HCT116 (cell line): ENCODE data around the gene CCDC117. TPM values are rescaled to one million over a fixed set of nuclear protein-coding genes. Genes with fewer than 3 reads are reported as not detected.
"Not testable (repeated sequence)": the region's sequence is repeated elsewhere in the genome, so short reads cannot be mapped to it uniquely, and the experiment has no call there.

Experiments
- ATAC-seq: fragments of 200-7000 bp; cut with Tn5 transposase; 2 replicates; pipeline ENCODE4 v1.9.1; 2020; ENCODE audit warnings: mild to moderate bottlenecking, moderate library complexity
- BruUV-seq: library from RNA; stranded (reverse); fragments of 400-500 nt; replicated peaks from 2 replicates; lab custom pipeline; 2021; lab: Mats Ljungman, UMichigan
- CTCF ChIA-PET: fragments of 300-600 bp; sonication (Branson Sonifier 250); formaldehyde crosslinking; loops from one replicate; lab custom pipeline; 2021; ENCODE audit warnings: antibody characterized with exemption; lab: Charles Lee
- POLR2A ChIA-PET: fragments of 300-600, 350-600 bp; sonication (Branson Sonifier 250); formaldehyde crosslinking; loops from one replicate; lab custom pipeline; 2021; ENCODE audit warnings: antibody characterized with exemption; lab: Charles Lee
- RAD21 ChIA-PET, 2 experiments: fragments of 300-600 bp; sonication (Branson Sonifier 250); formaldehyde crosslinking; loops; one replicate each; lab custom pipeline; 2023; ENCODE audit warnings: low total read pairs in 2 of 2; ENCODE audit not compliant: uncharacterized antibody in 2 of 2, unreplicated experiment in 2 of 2, low non-redundant PET in 1 of 2; lab: Charles Lee
- DNase-seq: peaks from one replicate; pipeline ENCODE4 v3.0.0-alpha.2; 2010; ENCODE audit warnings: low read depth, low spot score
- H2AFZ ChIP-seq: fragments of 200-600 bp; shearing (Covaris generic), sonication (generic); 2 replicates; pipeline ENCODE4 v1.6.1; 2017; ENCODE audit warnings: low read depth, mixed run types, mixed read lengths, antibody characterized with exemption, low read length; ENCODE audit not compliant: poor library complexity, severe bottlenecking
- H3K27ac ChIP-seq: 2 replicates; pipeline ENCODE4 v1.5.1; 2012; ENCODE audit warnings: low read depth, low read length
- H3K27me3 ChIP-seq: fragments of 200-600 bp; sonication (generic); 2 replicates; pipeline ENCODE4 v1.6.1; 2016; ENCODE audit warnings: mixed run types, low read length, mixed read lengths; ENCODE audit not compliant: insufficient read depth
- H3K36me3 ChIP-seq, 2 experiments: fragments of 200-500 bp in 1 of 2; fragments of 200-600 bp in 1 of 2; sonication (Bioruptor generic) in 1 of 2; sonication (generic) in 1 of 2; 2 replicates each; pipeline versions ENCODE4 v1.5.1 to v1.6.1; 2014 to 2016; ENCODE audit warnings: low read length in 2 of 2, inconsistent platforms in 1 of 2, mixed read lengths in 1 of 2, mixed run types in 1 of 2; ENCODE audit not compliant: insufficient read depth in 2 of 2, control insufficient read depth in 1 of 2
- H3K4me1 ChIP-seq, 2 experiments: fragments of 200-600 bp in 1 of 2; sonication (generic) in 1 of 2; 2 replicates each; pipeline versions ENCODE4 v1.5.1 to v1.6.1; 2012 to 2017; ENCODE audit warnings: low read length in 2 of 2, inconsistent platforms in 1 of 2, mild to moderate bottlenecking in 1 of 2, mixed read lengths in 1 of 2, mixed run types in 1 of 2, moderate library complexity in 1 of 2; ENCODE audit not compliant: insufficient read depth in 2 of 2, control insufficient read depth in 1 of 2
- H3K4me2 ChIP-seq: fragments of 200-600 bp; sonication (generic); 2 replicates; pipeline ENCODE4 v1.6.1; 2017; ENCODE audit warnings: mixed run types, low read length, mixed read lengths
- H3K4me3 ChIP-seq, 2 experiments: fragments of 200-600 bp in 1 of 2; sonication (generic) in 1 of 2; replicated peaks in 1 of 2; 2 replicates each; pipeline ENCODE4 v1.5.1; 2011 to 2016; ENCODE audit warnings: low read length in 2 of 2, control low read depth in 1 of 2, low read depth in 1 of 2, mild to moderate bottlenecking in 1 of 2, mixed read lengths in 1 of 2, mixed run types in 1 of 2
- H3K79me2 ChIP-seq: fragments of 200-600 bp; sonication (generic); 2 replicates; pipeline ENCODE4 v1.6.1; 2017; ENCODE audit warnings: mild to moderate bottlenecking, mixed run types, low read length, moderate library complexity, mixed read lengths; ENCODE audit not compliant: insufficient read depth
- H3K9ac ChIP-seq: fragments of 200-600 bp; sonication (generic); 2 replicates; pipeline ENCODE4 v1.6.1; 2016; ENCODE audit warnings: low read length, mixed read lengths
- H3K9me2 ChIP-seq: fragments of 200-600 bp; sonication (generic), shearing (Covaris generic); 2 replicates; pipeline ENCODE4 v1.6.1; 2017; ENCODE audit warnings: mixed run types, mild to moderate bottlenecking, moderate library complexity; ENCODE audit not compliant: insufficient read depth
- H3K9me3 ChIP-seq, 2 experiments: fragments of 200-500 bp in 1 of 2; fragments of 200-600 bp in 1 of 2; sonication (Bioruptor generic) in 1 of 2; sonication (generic) in 1 of 2; 2 replicates each; pipeline ENCODE4 v1.6.1; 2014 to 2017; ENCODE audit warnings: low read length in 2 of 2, mixed read lengths in 2 of 2, inconsistent platforms in 1 of 2, low read depth in 1 of 2, mild to moderate bottlenecking in 1 of 2, mixed run types in 1 of 2, moderate library complexity in 1 of 2; ENCODE audit not compliant: control insufficient read depth in 1 of 2, insufficient read depth in 1 of 2
- H4K20me1 ChIP-seq: fragments of 200-600 bp; sonication (generic), shearing (Covaris generic); 2 replicates; pipeline ENCODE4 v1.6.1; 2017; ENCODE audit warnings: mixed run types, mild to moderate bottlenecking, moderate library complexity; ENCODE audit not compliant: insufficient read depth
- CBX3 ChIP-seq: IDR thresholded peaks from 2 replicates; pipeline ENCODE4 v1.6.1; 2012; ENCODE audit warnings: low read depth
- CEBPB ChIP-seq: IDR thresholded peaks from 2 replicates; pipeline ENCODE4 v1.6.1; 2012; ENCODE audit warnings: low read depth
- EZH2 ChIP-seq: fragments of 200-600 bp; sonication (generic); IDR thresholded peaks from 2 replicates; pipeline ENCODE4 v1.6.1; 2017; ENCODE audit warnings: antibody characterized with exemption, mixed run types
- RAD21 ChIP-seq: IDR thresholded peaks from 2 replicates; pipeline ENCODE4 v1.6.1; 2012; ENCODE audit warnings: low read depth, mild to moderate bottlenecking
- SIN3A ChIP-seq: IDR thresholded peaks from 2 replicates; pipeline ENCODE4 v1.6.1; 2012; ENCODE audit warnings: low read depth
- SP1 ChIP-seq: IDR thresholded peaks from 2 replicates; pipeline ENCODE4 v1.6.1; 2012; ENCODE audit warnings: low read depth
- SRF ChIP-seq: IDR thresholded peaks from 2 replicates; pipeline ENCODE4 v1.6.1; 2012; ENCODE audit warnings: low read depth
- TCF7L2 ChIP-seq: IDR thresholded peaks from 2 replicates; pipeline ENCODE4 v1.7.0; 2011; ENCODE audit warnings: borderline replicate concordance, inconsistent platforms; ENCODE audit not compliant: insufficient read depth, insufficient read length; ENCODE audit errors: extremely low read depth
- YY1 ChIP-seq: IDR thresholded peaks from 2 replicates; pipeline ENCODE4 v1.6.1; 2011; ENCODE audit warnings: low read length, low read depth, moderate library complexity, mild to moderate bottlenecking; ENCODE audit not compliant: insufficient replicate concordance; ENCODE audit errors: extremely low read depth
- ZFX ChIP-seq: fragments of 450-650 bp; IDR thresholded peaks from 2 replicates; pipeline ENCODE4 v1.6.1; 2017
- ZNF274 ChIP-seq: fragments of 200-500 bp; sonication (Bioruptor generic); IDR thresholded peaks from 2 replicates; pipeline ENCODE4 v1.6.1; 2014; ENCODE audit warnings: mild to moderate bottlenecking, low read depth, low read length, inconsistent platforms
- intact Hi-C: fragments of 100-400 bp; cut with micrococcal nuclease; formaldehyde crosslinking; loops from 2 replicates; pipeline ENCODE4 v1.10.0; 2022
- total RNA-seq: library from RNA; stranded (reverse); gene quantifications from one replicate; pipeline ENCODE4 v1.2.1, GENCODE V29; 2021; ENCODE audit not compliant: unreplicated experiment
- TF ChIP-seq, protein P1 (sequence below), 3 experiments: fragments of 200-600 bp in 1 of 3; sonication (generic) in 1 of 3; IDR thresholded peaks in 2 of 3; conservative IDR thresholded peaks in 1 of 3; 2 replicates each; pipeline ENCODE4 v1.5.1; 2012 to 2017; ENCODE audit warnings: low read depth in 2 of 3, low read length in 2 of 3, antibody characterized with exemption in 1 of 3, borderline replicate concordance in 1 of 3, control low read depth in 1 of 3, mild to moderate bottlenecking in 1 of 3, mixed read lengths in 1 of 3, mixed run types in 1 of 3, moderate library complexity in 1 of 3; ENCODE audit not compliant: insufficient read depth in 1 of 3
- TF ChIP-seq, protein P2 (sequence below): IDR thresholded peaks from 2 replicates; pipeline ENCODE4 v1.6.1; 2012; ENCODE audit warnings: low read depth
- TF ChIP-seq, protein P3 (sequence below): IDR thresholded peaks from 2 replicates; pipeline ENCODE4 v1.6.1; 2012

Gene CCDC117
- total RNA-seq, 1 experiment from 2014 or later: 22.1 TPM

DNA sequence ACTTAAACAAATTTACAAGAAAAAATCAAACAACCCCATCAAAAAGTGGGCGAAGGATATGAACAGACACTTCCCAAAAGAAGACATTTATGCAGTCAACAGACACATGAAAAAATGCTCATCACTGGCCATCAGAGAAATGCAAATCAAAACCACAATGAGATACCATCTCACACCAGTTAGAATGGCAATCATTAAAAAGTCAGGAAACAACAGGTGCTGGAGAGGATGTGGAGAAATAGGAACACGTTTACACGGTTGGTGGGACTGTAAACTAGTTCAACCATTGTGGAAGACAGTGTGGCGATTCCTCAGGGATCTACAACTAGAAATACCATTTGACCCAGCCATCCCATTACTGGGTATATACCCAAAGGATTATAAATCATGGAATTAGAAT lies 53.9 kb downstream of the CCDC117 start:
- CTCF ChIA-PET: not testable (repeated sequence)

DNA sequence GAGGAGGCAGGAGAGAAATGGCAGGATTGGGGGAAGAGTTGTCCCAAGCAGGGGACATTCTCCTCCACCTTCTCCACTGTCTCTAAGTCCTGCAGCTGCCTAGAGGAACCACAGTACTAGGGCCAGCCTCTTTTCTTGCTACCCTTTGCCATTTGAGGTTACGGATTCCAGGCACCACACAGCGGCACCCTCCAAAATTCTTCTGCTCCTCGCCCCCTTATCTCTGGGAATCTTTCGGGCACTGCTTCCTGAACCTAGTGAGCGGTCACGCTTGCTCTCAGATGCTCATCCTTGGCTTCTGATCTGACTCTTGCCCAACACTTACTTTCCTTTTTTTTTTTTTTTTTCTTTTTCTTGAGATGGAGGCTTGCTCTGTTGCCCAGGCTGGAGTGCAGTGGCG lies 54.4 kb downstream of the CCDC117 start:
- H3K79me2 ChIP-seq: no peaks in the 10 kb centered on the region
- no peak for DNase-seq
- intact Hi-C loops: loop anchor here (10.0 kb wide), 1 partner anchor 772 kb away; no protein-coding TSS in a partner anchor
- H4K20me1 ChIP-seq: no peaks in the 10 kb centered on the region
- H3K27ac ChIP-seq: no peak overlapping the region
- CTCF ChIA-PET: interaction anchor here (1.3 to 4.1 kb wide), 2 partner anchors 214 to 226 kb away, joined by 3 to 57 read pairs; no protein-coding TSS in a partner anchor
- H3K4me1 ChIP-seq: no peaks in the 10 kb centered on the region
- no peaks in the 10 kb centered on the region for H3K9me3 ChIP-seq
- H3K9me2 ChIP-seq: no peaks in the 10 kb centered on the region
- no peaks in the 10 kb centered on the region for H3K36me3 ChIP-seq
- H3K9ac ChIP-seq: no peak overlapping the region
- H3K4me2 ChIP-seq: no peak overlapping the region
- TF ChIP-seq CBX3 (no peak), YY1 (no peak), SIN3A (no peak), RAD21 (no peak), EZH2 (no peak), ZFX (no peak), TCF7L2 (no peak), SRF (no peak), ZNF274 (no peak), CEBPB (no peak), SP1 (no peak)
- TF ChIP-seq, protein P1, sequence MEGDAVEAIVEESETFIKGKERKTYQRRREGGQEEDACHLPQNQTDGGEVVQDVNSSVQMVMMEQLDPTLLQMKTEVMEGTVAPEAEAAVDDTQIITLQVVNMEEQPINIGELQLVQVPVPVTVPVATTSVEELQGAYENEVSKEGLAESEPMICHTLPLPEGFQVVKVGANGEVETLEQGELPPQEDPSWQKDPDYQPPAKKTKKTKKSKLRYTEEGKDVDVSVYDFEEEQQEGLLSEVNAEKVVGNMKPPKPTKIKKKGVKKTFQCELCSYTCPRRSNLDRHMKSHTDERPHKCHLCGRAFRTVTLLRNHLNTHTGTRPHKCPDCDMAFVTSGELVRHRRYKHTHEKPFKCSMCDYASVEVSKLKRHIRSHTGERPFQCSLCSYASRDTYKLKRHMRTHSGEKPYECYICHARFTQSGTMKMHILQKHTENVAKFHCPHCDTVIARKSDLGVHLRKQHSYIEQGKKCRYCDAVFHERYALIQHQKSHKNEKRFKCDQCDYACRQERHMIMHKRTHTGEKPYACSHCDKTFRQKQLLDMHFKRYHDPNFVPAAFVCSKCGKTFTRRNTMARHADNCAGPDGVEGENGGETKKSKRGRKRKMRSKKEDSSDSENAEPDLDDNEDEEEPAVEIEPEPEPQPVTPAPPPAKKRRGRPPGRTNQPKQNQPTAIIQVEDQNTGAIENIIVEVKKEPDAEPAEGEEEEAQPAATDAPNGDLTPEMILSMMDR (IDR thresholded peaks at IDR 0.05 in 2 of 3, conservative IDR thresholded peaks at IDR 0.05 in 1 of 3; ENCODE audit: borderline replicate concordance in 1 of 3, insufficient read depth in 1 of 3, low read depth in 2 of 3, low read length in 2 of 3): no peak
- TF ChIP-seq, protein P2, sequence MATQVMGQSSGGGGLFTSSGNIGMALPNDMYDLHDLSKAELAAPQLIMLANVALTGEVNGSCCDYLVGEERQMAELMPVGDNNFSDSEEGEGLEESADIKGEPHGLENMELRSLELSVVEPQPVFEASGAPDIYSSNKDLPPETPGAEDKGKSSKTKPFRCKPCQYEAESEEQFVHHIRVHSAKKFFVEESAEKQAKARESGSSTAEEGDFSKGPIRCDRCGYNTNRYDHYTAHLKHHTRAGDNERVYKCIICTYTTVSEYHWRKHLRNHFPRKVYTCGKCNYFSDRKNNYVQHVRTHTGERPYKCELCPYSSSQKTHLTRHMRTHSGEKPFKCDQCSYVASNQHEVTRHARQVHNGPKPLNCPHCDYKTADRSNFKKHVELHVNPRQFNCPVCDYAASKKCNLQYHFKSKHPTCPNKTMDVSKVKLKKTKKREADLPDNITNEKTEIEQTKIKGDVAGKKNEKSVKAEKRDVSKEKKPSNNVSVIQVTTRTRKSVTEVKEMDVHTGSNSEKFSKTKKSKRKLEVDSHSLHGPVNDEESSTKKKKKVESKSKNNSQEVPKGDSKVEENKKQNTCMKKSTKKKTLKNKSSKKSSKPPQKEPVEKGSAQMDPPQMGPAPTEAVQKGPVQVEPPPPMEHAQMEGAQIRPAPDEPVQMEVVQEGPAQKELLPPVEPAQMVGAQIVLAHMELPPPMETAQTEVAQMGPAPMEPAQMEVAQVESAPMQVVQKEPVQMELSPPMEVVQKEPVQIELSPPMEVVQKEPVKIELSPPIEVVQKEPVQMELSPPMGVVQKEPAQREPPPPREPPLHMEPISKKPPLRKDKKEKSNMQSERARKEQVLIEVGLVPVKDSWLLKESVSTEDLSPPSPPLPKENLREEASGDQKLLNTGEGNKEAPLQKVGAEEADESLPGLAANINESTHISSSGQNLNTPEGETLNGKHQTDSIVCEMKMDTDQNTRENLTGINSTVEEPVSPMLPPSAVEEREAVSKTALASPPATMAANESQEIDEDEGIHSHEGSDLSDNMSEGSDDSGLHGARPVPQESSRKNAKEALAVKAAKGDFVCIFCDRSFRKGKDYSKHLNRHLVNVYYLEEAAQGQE: no peak
- TF ChIP-seq, protein P3, sequence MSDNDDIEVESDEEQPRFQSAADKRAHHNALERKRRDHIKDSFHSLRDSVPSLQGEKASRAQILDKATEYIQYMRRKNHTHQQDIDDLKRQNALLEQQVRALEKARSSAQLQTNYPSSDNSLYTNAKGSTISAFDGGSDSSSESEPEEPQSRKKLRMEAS: no peak
- H2AFZ ChIP-seq: no peak overlapping the region
- ATAC-seq: no peak
- H3K4me3 ChIP-seq: no peak overlapping the region
- POLR2A ChIA-PET: no interaction called here
- RAD21 ChIA-PET: no interaction called here
- no peaks in the 10 kb centered on the region for H3K27me3 ChIP-seq
- BruUV-seq: no TSS peak

More for the DNA sequence above, 53.9 kb downstream of the CCDC117 start:
- H3K4me2 ChIP-seq, DNase-seq, H3K4me1 ChIP-seq, H3K79me2 ChIP-seq, BruUV-seq, H3K36me3 ChIP-seq, H2AFZ ChIP-seq, H3K27me3 ChIP-seq, RAD21 ChIA-PET, H3K4me3 ChIP-seq, H3K9me2 ChIP-seq, H4K20me1 ChIP-seq, H3K9me3 ChIP-seq, H3K27ac ChIP-seq, ATAC-seq, POLR2A ChIA-PET, H3K9ac ChIP-seq: not testable (repeated sequence)
- intact Hi-C loops: loop anchor here (10.0 kb wide), 1 partner anchor 772 kb away; no protein-coding TSS in a partner anchor
